Ovary (tissue), 9 donors: Measurements from ENCODE around the gene ANO10. TPM values are rescaled to one million over a fixed set of nuclear protein-coding genes. Genes with fewer than 3 reads are reported as not detected.
"Not testable (repeated sequence)": the region's sequence is repeated elsewhere in the genome, so short reads cannot be mapped to it uniquely, and the experiment has no call there.

Experiments used
- DNase-seq, 5 donors: peaks; one replicate each; pipeline ENCODE4 v3.0.0-alpha.2; 2019 to 2020
- H3K27ac ChIP-seq, 2 donors: fragments of 200-600 bp; one replicate each; pipeline versions ENCODE4 v1.5.1 to v1.8.0; 2019 to 2022
- H3K27me3 ChIP-seq: fragments of 200-600 bp; one replicate; pipeline ENCODE4 v1.8.0; 2022
- H3K36me3 ChIP-seq: fragments of 200-600 bp; sonication (generic); one replicate; pipeline ENCODE4 v1.5.1; 2019
- H3K4me1 ChIP-seq: one replicate; pipeline ENCODE4 v1.8.1; 2013; ENCODE audit warnings: mild to moderate bottlenecking, moderate library complexity; ENCODE audit not compliant: insufficient read depth
- H3K4me3 ChIP-seq: fragments of 200-600 bp; sonication (generic); one replicate; pipeline ENCODE4 v1.5.1; 2017
- H3K9me3 ChIP-seq, 2 donors: fragments of 200-600 bp in 1 of 2; sonication (generic) in 1 of 2; one replicate each; pipeline versions ENCODE4 v1.5.1 to v1.8.1; 2013 to 2019; ENCODE audit warnings: mild to moderate bottlenecking in 1 of 2, moderate library complexity in 1 of 2
- CTCF ChIP-seq, 3 donors: fragments of 450-650 bp in 2 of 3; fragments of 200-600 bp in 1 of 3; IDR thresholded peaks; one replicate each; pipeline versions ENCODE4 v1.5.1 to v1.8.0; 2016 to 2022; ENCODE audit warnings: antibody characterized with exemption in 3 of 3, mild to moderate bottlenecking in 1 of 3
- EP300 ChIP-seq: sonication (generic); formaldehyde crosslinking; IDR thresholded peaks from one replicate; pipeline ENCODE4 v1.6.1; 2017; ENCODE audit warnings: antibody characterized with exemption
- POLR2A ChIP-seq: fragments of 450-650 bp; IDR thresholded peaks from one replicate; pipeline ENCODE4 v1.6.1; 2017; ENCODE audit warnings: antibody characterized with exemption, mild to moderate bottlenecking, moderate library complexity
- WGBS, 3 donors: extraction: QIAGEN DNeasy Blood & Tissue Kit in 1 of 3; methylation state at CpG; one replicate each; pipeline versions ENCODE4 v1.1.5 to v1.1.7; 2013 to 2017; 5-methylcytosine and 5-hydroxymethylcytosine counted together
- intact Hi-C, 4 donors: fragments of 100-400 bp; cut with DNase I; formaldehyde crosslinking; loops; one replicate each; pipeline versions ENCODE4 v1.11.0 to v1.15.1; 2022 to 2023
- polyA plus RNA-seq, 2 donors: library from polyadenylated mRNA; stranded (reverse); fragments of 200-250 nt in 1 of 2; fragments of 350-450 nt in 1 of 2; fragmentation: Illumina TruSeq in 1 of 2; extraction: RNeasy Lipid Tissue Mini Kit (QIAGEN cat#74804) in 1 of 2; gene quantifications; one replicate each; pipeline ENCODE4 v1.2.3, GENCODE V29; 2013 to 2014
- total RNA-seq, 7 donors: library from RNA; depleted of rRNA in 2 of 7; stranded (reverse); fragments of >200 nt in 2 of 7; fragmentation: NEBNext Ultra II Directional in 3 of 7; extraction: Animal tissue kit (Norgen Biotek cat#: 25700) in 3 of 7; gene quantifications; one replicate each; pipeline versions ENCODE4 v1.1.0 to v1.2.4, GENCODE V29; 2016 to 2023
- donor health status: DM: no; HTN: no; CAD: no; lungs with moderate emphysema.
- donor health status: DM: no; HTN: no; CAD: no.
- donor health status: Bipolar disorder and iron deficiency.
- donor health status: DM: yes; HTN: yes; CAD: no.
- donor health status: DM: no; HTN: no; CAD: no.
- donor health status: DM: yes; HTN: yes; CAD: no.

The ANO10 gene
- total and polyA plus RNA-seq, 9 donors = 12.2 to 58.7 (median 21.7) TPM

- Histone ChIP-seq H3K27me3 (no peaks in the 10 kb centered on the region), H3K9me3 (no peaks in the 10 kb centered on the region), H3K27ac (no peak overlapping the region), H3K36me3 (no peaks in the 10 kb centered on the region), H3K4me1 (no peaks in the 10 kb centered on the region), H3K4me3 (no peak overlapping the region)
- intact Hi-C loops = no loop called here
- TF ChIP-seq CTCF (IDR thresholded peaks at IDR 0.05) (no peak), POLR2A (no peak), EP300 (no peak)
- DNase-seq = no peak
- 79 to 84% (median 83%) methylated on average over 1 of the region's 1 CpG for WGBS, 3 donors
Measured at GRCh38 chr3:43468133-43468532, 153.7 kb downstream of the ANO10 start.

- Histone ChIP-seq H3K27me3 (no peaks in the 10 kb centered on the region), H3K27ac (no peak overlapping the region), H3K4me3 (no peak overlapping the region), H3K36me3 (no peaks in the 10 kb centered on the region), H3K4me1 (no peaks in the 10 kb centered on the region), H3K9me3 (no peaks in the 10 kb centered on the region)
- intact Hi-C loops = no loop called here
- TF ChIP-seq EP300 (no peak), CTCF (IDR thresholded peaks at IDR 0.05) (no peak), POLR2A (no peak)
- no peak for DNase-seq
Measured at GRCh38 chr3:43465109-43465508, 156.7 kb downstream of the ANO10 start.

GRCh38 chr3:43462566-43462965 lies 159.2 kb downstream of the ANO10 start:
- H3K4me1 ChIP-seq, H3K27me3 ChIP-seq, H3K27ac ChIP-seq, H3K36me3 ChIP-seq, intact Hi-C loops, DNase-seq, H3K9me3 ChIP-seq, H3K4me3 ChIP-seq: not testable (repeated sequence)
- WGBS, 3 donors = 94 to 100% (median 97%) methylated on average over 3 of the region's 3 CpGs

GRCh38 chr3:43461345-43461744 lies 160.5 kb downstream of the ANO10 start:
- Histone ChIP-seq H3K4me3 (no peak overlapping the region), H3K27me3 (no peaks in the 10 kb centered on the region), H3K27ac (no peak overlapping the region), H3K36me3 (no peaks in the 10 kb centered on the region), H3K4me1 (no peaks in the 10 kb centered on the region), H3K9me3 (no peaks in the 10 kb centered on the region)
- intact Hi-C loops = no loop called here
- TF ChIP-seq EP300 (no peak), CTCF (IDR thresholded peaks at IDR 0.05) (no peak), POLR2A (no peak)
- 90 to 93% (median 91%) methylated on average over 2 of the region's 2 CpGs for WGBS, 3 donors
- DNase-seq = no peak

- H3K4me1 ChIP-seq, DNase-seq, H3K36me3 ChIP-seq, H3K27ac ChIP-seq, H3K4me3 ChIP-seq, H3K27me3 ChIP-seq, H3K9me3 ChIP-seq, intact Hi-C loops: not testable (repeated sequence)
- WGBS, 3 donors = 58 to 66% (median 65%) methylated on average over 1 of the region's 1 CpG
Measured at GRCh38 chr3:43457038-43457437, 164.8 kb downstream of the ANO10 start.

GRCh38 chr3:43455233-43455632 lies 166.6 kb downstream of the ANO10 start:
- TF ChIP-seq CTCF (IDR thresholded peaks at IDR 0.05) (no peak), POLR2A (no peak), EP300 (no peak)
- H3K36me3 ChIP-seq = no peaks in the 10 kb centered on the region
- no peak overlapping the region for H3K27ac ChIP-seq
- WGBS, 3 donors = 69 to 80% (median 79%) methylated on average over 1 of the region's 1 CpG
- H3K27me3 ChIP-seq = no peaks in the 10 kb centered on the region
- no peaks in the 10 kb centered on the region for H3K4me1 ChIP-seq
- H3K9me3 ChIP-seq = no peaks in the 10 kb centered on the region
- intact Hi-C loops = no loop called here
- DNase-seq = no peak
- no peak overlapping the region for H3K4me3 ChIP-seq
